IMR-90 (cell line): Measurements from ENCODE around the gene PSEN2. TPM values are rescaled to one million over a fixed set of nuclear protein-coding genes. Genes with fewer than 3 reads are reported as not detected.

Source experiments
- ATAC-seq: fragments of 200-7000 bp; cut with Tn5 transposase; 2 replicates; pipeline ENCODE4 v1.9.1; 2020; ENCODE audit warnings: low read depth, mild to moderate bottlenecking, moderate library complexity
- BruUV-seq: library from RNA; stranded (reverse); fragments of 400-500 nt; replicated peaks from 2 replicates; lab custom pipeline; 2021; lab: Mats Ljungman, UMichigan
- CTCF ChIA-PET: fragments of 300-600 bp; formaldehyde crosslinking; extraction: SDS; loops from one replicate; lab custom pipeline; 2021; ENCODE audit warnings: antibody characterized with exemption; lab: Yijun Ruan, JAX
- POLR2A ChIA-PET: fragments of 300-600 bp; sonication (Branson Sonifier 250); formaldehyde crosslinking; loops from one replicate; lab custom pipeline; 2022; ENCODE audit warnings: antibody characterized with exemption; ENCODE audit not compliant: unreplicated experiment; lab: Charles Lee
- DNase-seq: peaks from one replicate; pipeline ENCODE4 v3.0.0; 2013
- H2AFZ ChIP-seq: replicated peaks from 2 replicates; pipeline ENCODE3; 2013; ENCODE audit warnings: low read length, mild to moderate bottlenecking; ENCODE audit not compliant: poor library complexity
- H2AK5ac ChIP-seq: 2 replicates; pipeline ENCODE4 v1.6.1; 2013; ENCODE audit warnings: low read depth, low read length, inconsistent platforms
- H2AK9ac ChIP-seq: replicated peaks from 2 replicates; pipeline ENCODE3; 2013; ENCODE audit warnings: mild to moderate bottlenecking, low read depth, low read length, moderate library complexity; ENCODE audit not compliant: poor library complexity
- H2BK120ac ChIP-seq: 2 replicates; pipeline ENCODE4 v1.6.1; 2013; ENCODE audit warnings: low read depth, low read length, inconsistent platforms
- H2BK15ac ChIP-seq: 3 replicates; pipeline ENCODE4 v1.6.1; 2013; ENCODE audit warnings: low read depth, low read length, inconsistent platforms
- H2BK20ac ChIP-seq: 2 replicates; pipeline ENCODE4 v1.6.1; 2013; ENCODE audit warnings: low read depth, mild to moderate bottlenecking, inconsistent platforms, low read length, moderate library complexity
- H2BK5ac ChIP-seq: 2 replicates; pipeline ENCODE4 v1.6.1; 2013; ENCODE audit warnings: mild to moderate bottlenecking, low read depth, low read length, inconsistent platforms; ENCODE audit not compliant: poor library complexity, severe bottlenecking
- H3K14ac ChIP-seq: replicated peaks from 2 replicates; pipeline ENCODE4 v1.6.1; 2013; ENCODE audit warnings: low read depth, low read length, inconsistent platforms
- H3K18ac ChIP-seq: 2 replicates; pipeline ENCODE4 v1.6.1; 2013; ENCODE audit warnings: low read depth, low read length, control low read depth
- H3K23ac ChIP-seq: 2 replicates; pipeline ENCODE4 v1.6.1; 2013; ENCODE audit warnings: low read depth, low read length, inconsistent platforms
- H3K27ac ChIP-seq: 2 replicates; pipeline ENCODE4 v1.5.1; 2013; ENCODE audit warnings: mild to moderate bottlenecking, control low read depth, low read length; ENCODE audit not compliant: insufficient read depth
- H3K27me3 ChIP-seq: 2 replicates; pipeline ENCODE4 v1.6.1; 2013; ENCODE audit warnings: low read length; ENCODE audit not compliant: control insufficient read depth, insufficient read depth
- H3K36me3 ChIP-seq: 2 replicates; pipeline ENCODE4 v1.6.1; 2013; ENCODE audit warnings: low read length, mixed read lengths; ENCODE audit not compliant: control insufficient read depth, insufficient read depth
- H3K4ac ChIP-seq: 2 replicates; pipeline ENCODE4 v1.6.1; 2013; ENCODE audit warnings: low read depth, low read length, inconsistent platforms
- H3K4me1 ChIP-seq: 2 replicates; pipeline ENCODE4 v1.6.1; 2013; ENCODE audit warnings: low read length, mixed read lengths; ENCODE audit not compliant: control insufficient read depth, insufficient read depth
- H3K4me2 ChIP-seq: 2 replicates; pipeline ENCODE4 v1.6.1; 2013; ENCODE audit warnings: low read depth, mild to moderate bottlenecking, control low read depth, low read length, moderate library complexity
- H3K4me3 ChIP-seq: 2 replicates; pipeline ENCODE4 v1.5.1; 2013; ENCODE audit warnings: low read depth, mild to moderate bottlenecking, control low read depth, low read length, moderate library complexity; ENCODE audit not compliant: insufficient read depth
- H3K56ac ChIP-seq: 2 replicates; pipeline ENCODE4 v1.6.1; 2013; ENCODE audit warnings: low read length, inconsistent platforms; ENCODE audit not compliant: insufficient read depth; ENCODE audit errors: extremely low read depth
- H3K79me1 ChIP-seq, 2 experiments: 2 replicates each; pipeline ENCODE4 v1.6.1; 2013; ENCODE audit warnings: low read length in 2 of 2, inconsistent platforms in 1 of 2, low read depth in 1 of 2
- H3K9ac ChIP-seq: 2 replicates; pipeline ENCODE4 v1.6.1; 2013; ENCODE audit warnings: low read depth, low read length, control low read depth
- H3K9me1 ChIP-seq: 2 replicates; pipeline ENCODE4 v1.6.1; 2013; ENCODE audit warnings: low read length, inconsistent platforms; ENCODE audit not compliant: insufficient read depth
- H3K9me3 ChIP-seq: 2 replicates; pipeline ENCODE4 v1.6.1; 2013; ENCODE audit warnings: low read length; ENCODE audit not compliant: control insufficient read depth, insufficient read depth
- H4K20me1 ChIP-seq: 2 replicates; pipeline ENCODE4 v1.6.1; 2013; ENCODE audit warnings: low read length, inconsistent platforms; ENCODE audit not compliant: insufficient read depth
- H4K5ac ChIP-seq: 2 replicates; pipeline ENCODE4 v1.6.1; 2013; ENCODE audit warnings: mild to moderate bottlenecking, low read depth, low read length, control low read depth
- H4K8ac ChIP-seq, 2 experiments: 2 replicates each; pipeline ENCODE4 v1.6.1; 2013; ENCODE audit warnings: low read depth in 2 of 2, low read length in 2 of 2, control low read depth in 1 of 2, inconsistent platforms in 1 of 2
- H4K91ac ChIP-seq: 2 replicates; pipeline ENCODE4 v1.6.1; 2013; ENCODE audit warnings: low read depth, low read length, inconsistent platforms; ENCODE audit not compliant: insufficient read depth
- BHLHE40 ChIP-seq: fragments of 150-350 bp; IDR thresholded peaks from 2 replicates; pipeline ENCODE4 v1.6.1; 2016; ENCODE audit warnings: mild to moderate bottlenecking, low read depth, low read length
- CHD1 ChIP-seq: IDR thresholded peaks from 2 replicates; pipeline ENCODE4 v1.6.1; 2012; ENCODE audit warnings: low read depth, low read length, improper control_type of control experiment
- FOS ChIP-seq: fragments of 150-350 bp; IDR thresholded peaks from 2 replicates; pipeline ENCODE4 v1.6.1; 2016; ENCODE audit warnings: low read depth, low read length
- MAFK ChIP-seq: IDR thresholded peaks from 2 replicates; pipeline ENCODE4 v1.6.1; 2012; ENCODE audit warnings: low read depth, low read length, improper control_type of control experiment
- MAZ ChIP-seq: IDR thresholded peaks from 2 replicates; pipeline ENCODE4 v1.6.1; 2012; ENCODE audit warnings: low read depth, mild to moderate bottlenecking, low read length, improper control_type of control experiment, moderate library complexity, borderline replicate concordance
- MXI1 ChIP-seq: IDR thresholded peaks from 2 replicates; pipeline ENCODE4 v1.6.1; 2012; ENCODE audit warnings: low read depth, mild to moderate bottlenecking, low read length, moderate library complexity, borderline replicate concordance
- NFE2L2 ChIP-seq: fragments of 150-350 bp; IDR thresholded peaks from 2 replicates; pipeline ENCODE4 v1.6.1; 2016; ENCODE audit warnings: low read depth, mild to moderate bottlenecking, low read length
- POLR2A ChIP-seq: IDR thresholded peaks from 2 replicates; pipeline ENCODE4 v1.6.1; 2012; ENCODE audit warnings: mild to moderate bottlenecking, low read depth, low read length
- RCOR1 ChIP-seq: IDR thresholded peaks from 2 replicates; pipeline ENCODE4 v1.6.1; 2012; ENCODE audit warnings: mild to moderate bottlenecking, low read length, improper control_type of control experiment; ENCODE audit not compliant: insufficient replicate concordance
- RFX5 ChIP-seq: IDR thresholded peaks from 2 replicates; pipeline ENCODE4 v1.8.0; 2012; ENCODE audit warnings: low read depth, mild to moderate bottlenecking, low read length, moderate library complexity
- WGBS, 2 experiments: methylation state at CpG; one replicate each; pipeline versions ENCODE4 v1.1.5 to v1.1.7; 2013; ENCODE audit warnings: missing lambda C conversion rate in 2 of 2; ENCODE audit not compliant: insufficient read length in 1 of 2; ENCODE audit errors: extremely low coverage in 2 of 2; 5-methylcytosine and 5-hydroxymethylcytosine counted together
- dilution Hi-C: fragments of 300-500 bp; cut with HindIII; formaldehyde crosslinking; loops from one replicate; pipeline ENCODE4 v1.14.3; 2018; ENCODE audit warnings: low sequenced_read_pairs; ENCODE audit not compliant: unreplicated experiment
- in situ Hi-C: fragments of 300-500 bp; cut with MboI; formaldehyde crosslinking; loops from 3 replicates; pipeline ENCODE4 v1.14.3; 2019; ENCODE audit warnings: low sequenced_read_pairs, inconsistent platforms, mixed read lengths
- intact Hi-C: fragments of 100-400 bp; cut with micrococcal nuclease; formaldehyde crosslinking; loops from 2 replicates; pipeline ENCODE4 v1.10.0; 2022
- polyA plus RNA-seq, 3 experiments: library from polyadenylated mRNA; depleted of rRNA; stranded (reverse); fragments of >200 nt; gene quantifications; 2 replicates each; pipeline ENCODE4 v1.2.3, GENCODE V29; 2012; ENCODE audit warnings: low replicate concordance in 1 of 3
- total RNA-seq: library from RNA; depleted of rRNA; stranded (reverse); fragments of >200 nt; gene quantifications from 2 replicates; pipeline ENCODE4 v1.2.3, GENCODE V29; 2012
- TF ChIP-seq, protein P1 (sequence below): fragments of 150-350 bp; IDR thresholded peaks from 2 replicates; pipeline ENCODE4 v1.6.1; 2017; ENCODE audit warnings: mild to moderate bottlenecking, antibody characterized with exemption, low read length, low read depth

The PSEN2 gene
- total and polyA plus RNA-seq, 2 of the 4 experiments (the other 2 are of a cell fraction): 15.0 to 24.4 TPM

DNA sequence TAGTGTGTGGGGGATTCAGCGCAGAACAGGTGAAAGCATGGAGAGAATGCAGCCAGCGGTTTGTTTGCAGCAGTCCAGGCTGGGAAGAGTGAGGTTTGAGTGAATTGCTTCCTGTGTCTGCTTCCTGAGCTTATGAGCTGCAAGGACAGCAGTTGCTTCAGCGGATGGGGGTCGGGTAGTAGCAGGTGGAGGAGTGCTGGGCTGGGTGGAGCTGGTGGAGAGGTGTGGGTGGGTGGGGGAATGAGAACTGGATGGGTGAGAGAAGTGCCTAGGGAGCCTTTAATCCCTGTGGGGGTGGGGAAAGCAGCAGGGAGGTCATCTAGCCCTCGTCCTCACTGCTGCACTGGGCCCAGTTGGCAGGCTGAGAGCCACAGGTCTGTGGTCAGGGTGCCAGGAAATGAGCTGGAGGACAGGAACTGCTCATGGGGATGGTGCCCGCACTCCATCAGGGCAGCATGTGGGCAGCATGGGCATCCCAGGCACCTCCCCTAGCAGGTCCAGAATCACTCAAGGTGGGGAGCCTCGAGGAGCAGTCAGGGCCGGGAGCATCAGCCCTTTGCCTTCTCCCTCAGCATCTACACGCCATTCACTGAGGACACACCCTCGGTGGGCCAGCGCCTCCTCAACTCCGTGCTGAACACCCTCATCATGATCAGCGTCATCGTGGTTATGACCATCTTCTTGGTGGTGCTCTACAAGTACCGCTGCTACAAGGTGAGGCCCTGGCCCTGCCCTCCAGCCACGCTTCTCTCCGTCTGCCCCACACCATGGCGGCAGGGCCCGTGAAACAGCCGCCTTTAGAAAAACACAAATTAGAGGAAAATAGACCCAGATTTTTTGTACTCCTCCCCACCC is 14.8 kb downstream of the PSEN2 start:
- Histone ChIP-seq H2AFZ (peak overlapping the region; percentile 19), H4K20me1 (peaks cover 3% of the 10 kb centered on the region; the same call in 1 of the 2 replicates), H2BK20ac (no peak overlapping the region), H2BK15ac (no peak overlapping the region), H2AK9ac (no peak overlapping the region), H2BK120ac (no peak overlapping the region), H3K56ac (no peak overlapping the region), H3K23ac (no peak overlapping the region), H3K79me1 (peaks cover 0 to 9% of the 10 kb centered on the region in 2 experiments; a peak in 1 of 4 replicates), H3K4ac (no peak overlapping the region; the same call in 1 of the 2 replicates), H4K8ac (no peak overlapping the region), H3K27me3 (no peaks in the 10 kb centered on the region), H3K9me3 (no peaks in the 10 kb centered on the region), H4K5ac (no peak overlapping the region), H3K4me3 (no peak overlapping the region), H3K36me3 (peaks cover 5% of the 10 kb centered on the region), H3K14ac (no peak overlapping the region), H2BK5ac (no peak overlapping the region), H3K27ac (no peak overlapping the region), H3K9ac (no peak overlapping the region), H3K18ac (no peak overlapping the region), H4K91ac (no peak overlapping the region), H3K4me1 (peaks cover 10% of the 10 kb centered on the region), H3K4me2 (no peak overlapping the region), H2AK5ac (no peak overlapping the region), H3K9me1 (peaks cover 29% of the 10 kb centered on the region)
- CTCF ChIA-PET: no interaction called here
- DNase-seq (no peak), ATAC-seq (no peak)
- 95% methylated on average over 8 of the region's 20 CpGs; no CpG with 5 or more reads in 1 of the 2 experiments for WGBS, 2 experiments
- dilution Hi-C loops (no loop called here), in situ Hi-C loops (no loop called here), intact Hi-C loops (no loop called here)
- POLR2A ChIA-PET: interaction anchor here (0.5 to 0.7 kb wide), 2 partner anchors 134 to 799 kb away, joined by 3 to 9 read pairs; no protein-coding TSS in a partner anchor
- BruUV-seq: no TSS peak
- TF ChIP-seq MXI1 (no peak), RCOR1 (no peak), FOS (no peak), RFX5 (no peak), MAFK (no peak), CHD1 (no peak), MAZ (no peak), BHLHE40 (no peak), NFE2L2 (no peak), POLR2A (no peak)
- TF ChIP-seq, protein P1, sequence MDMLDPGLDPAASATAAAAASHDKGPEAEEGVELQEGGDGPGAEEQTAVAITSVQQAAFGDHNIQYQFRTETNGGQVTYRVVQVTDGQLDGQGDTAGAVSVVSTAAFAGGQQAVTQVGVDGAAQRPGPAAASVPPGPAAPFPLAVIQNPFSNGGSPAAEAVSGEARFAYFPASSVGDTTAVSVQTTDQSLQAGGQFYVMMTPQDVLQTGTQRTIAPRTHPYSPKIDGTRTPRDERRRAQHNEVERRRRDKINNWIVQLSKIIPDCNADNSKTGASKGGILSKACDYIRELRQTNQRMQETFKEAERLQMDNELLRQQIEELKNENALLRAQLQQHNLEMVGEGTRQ: no peak
